ENCODE measurements around the gene ITGB8. TPM values are rescaled to one million over a fixed set of nuclear protein-coding genes. Genes with fewer than 3 reads are reported as not detected.

ITGB8 gene
- polyA plus RNA-seq, 3 donors, result 33.1 to 67.9 (median 39.6) TPM

- DNase-seq (ENCODE audit: extremely low read depth in 1 of 11, low read depth in 9 of 11, low spot score in 4 of 11), result no peak
Observed at GRCh38 chr7:20328692-20329091, 2.0 kb upstream of the ITGB8 start.

- DNase-seq (ENCODE audit: extremely low read depth in 1 of 11, low read depth in 9 of 11, low spot score in 4 of 11), result peak in 9 of 11 donors; percentile 64 to 89 (median 74)
Observed at GRCh38 chr7:20329389-20330238, 1.1 kb upstream of the ITGB8 start.

- DNase-seq (ENCODE audit: extremely low read depth in 1 of 11, low read depth in 9 of 11, low spot score in 4 of 11), result peak in 6 of 11 donors; percentile 31 to 60 (median 47)
Observed at GRCh38 chr7:20330928-20331909, 519 bp downstream of the ITGB8 start.

- DNase-seq (ENCODE audit: extremely low read depth in 1 of 11, low read depth in 9 of 11, low spot score in 4 of 11), result no peak
Observed at GRCh38 chr7:20331910-20332813, 1.5 kb downstream of the ITGB8 start.

GRCh38 chr7:20338285-20338684 lies 7.6 kb downstream of the ITGB8 start:
- DNase-seq (ENCODE audit: extremely low read depth in 1 of 11, low read depth in 9 of 11, low spot score in 4 of 11), result no peak

- DNase-seq (ENCODE audit: extremely low read depth in 1 of 11, low read depth in 9 of 11, low spot score in 4 of 11), result no peak
Observed at GRCh38 chr7:20340839-20341238, 10.1 kb downstream of the ITGB8 start.

GRCh38 chr7:20343205-20343604 lies 12.5 kb downstream of the ITGB8 start:
- no peak for DNase-seq (ENCODE audit: extremely low read depth in 1 of 11, low read depth in 9 of 11, low spot score in 4 of 11)

GRCh38 chr7:20343941-20344340 lies 13.2 kb downstream of the ITGB8 start:
- no peak for DNase-seq (ENCODE audit: extremely low read depth in 1 of 11, low read depth in 9 of 11, low spot score in 4 of 11)

GRCh38 chr7:20344396-20344795 lies 13.7 kb downstream of the ITGB8 start:
- no peak for DNase-seq (ENCODE audit: extremely low read depth in 1 of 11, low read depth in 9 of 11, low spot score in 4 of 11)

GRCh38 chr7:20346577-20346976 lies 15.9 kb downstream of the ITGB8 start:
- DNase-seq (ENCODE audit: extremely low read depth in 1 of 11, low read depth in 9 of 11, low spot score in 4 of 11), result no peak

- no peak for DNase-seq (ENCODE audit: extremely low read depth in 1 of 11, low read depth in 9 of 11, low spot score in 4 of 11)
Observed at GRCh38 chr7:20347680-20348079, 17.0 kb downstream of the ITGB8 start.

GRCh38 chr7:20348125-20348807 lies 17.6 kb downstream of the ITGB8 start:
- no peak for DNase-seq (ENCODE audit: extremely low read depth in 1 of 11, low read depth in 9 of 11, low spot score in 4 of 11)

GRCh38 chr7:20350518-20350951 lies 19.8 kb downstream of the ITGB8 start:
- no peak for DNase-seq (ENCODE audit: extremely low read depth in 1 of 11, low read depth in 9 of 11, low spot score in 4 of 11)

- DNase-seq (ENCODE audit: extremely low read depth in 1 of 11, low read depth in 9 of 11, low spot score in 4 of 11), result no peak
Observed at GRCh38 chr7:20350996-20351692, 20.4 kb downstream of the ITGB8 start.

- DNase-seq (ENCODE audit: extremely low read depth in 1 of 11, low read depth in 9 of 11, low spot score in 4 of 11), result peak in 1 of 11 donors; percentile 65
Observed at GRCh38 chr7:20351901-20352300, 21.2 kb downstream of the ITGB8 start.

- DNase-seq (ENCODE audit: extremely low read depth in 1 of 11, low read depth in 9 of 11, low spot score in 4 of 11), result no peak
Observed at GRCh38 chr7:20352573-20353306, 22.0 kb downstream of the ITGB8 start.
